HG03175 (cell line): ENCODE measurements around the gene KCND3.
"Not testable (repeated sequence)": the region's sequence is repeated elsewhere in the genome, so short reads cannot be mapped to it uniquely, and the experiment has no call there.

Experiments used
- ATAC-seq: cut with Tn5 transposase; IDR thresholded peaks from one replicate; pipeline ENCODE4 v1.9.1; 2021; ENCODE audit warnings: mild to moderate bottlenecking, moderate library complexity; ENCODE audit not compliant: unreplicated experiment

KCND3 gene

GRCh38 chr1:111818546-111818945 lies 170.9 kb downstream of the KCND3 start:
- ATAC-seq, result no peak

- no peak for ATAC-seq
These were observed 171.4 kb downstream of the KCND3 start for GRCh38 chr1:111818081-111818480.

GRCh38 chr1:111814642-111815041 lies 174.8 kb downstream of the KCND3 start:
- no peak for ATAC-seq

DNA sequence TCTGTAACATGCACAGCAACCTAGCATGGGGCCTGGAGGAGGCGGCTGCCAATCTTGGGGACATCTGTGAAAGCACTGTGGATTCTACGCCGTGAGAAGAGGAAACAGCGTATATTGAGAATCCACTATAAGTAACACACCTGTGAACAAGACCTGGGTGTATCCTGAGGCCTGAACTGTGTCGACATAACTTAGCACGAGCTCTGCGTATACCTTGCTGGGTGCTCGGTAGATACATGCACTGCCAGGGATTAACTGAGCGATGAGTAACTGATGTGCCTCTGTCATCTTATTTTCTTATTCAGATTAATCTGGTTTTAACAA lies 175.2 kb downstream of the KCND3 start:
- ATAC-seq, result no peak

- ATAC-seq, result no peak
These were observed 175.8 kb downstream of the KCND3 start for GRCh38 chr1:111813440-111814304.

DNA sequence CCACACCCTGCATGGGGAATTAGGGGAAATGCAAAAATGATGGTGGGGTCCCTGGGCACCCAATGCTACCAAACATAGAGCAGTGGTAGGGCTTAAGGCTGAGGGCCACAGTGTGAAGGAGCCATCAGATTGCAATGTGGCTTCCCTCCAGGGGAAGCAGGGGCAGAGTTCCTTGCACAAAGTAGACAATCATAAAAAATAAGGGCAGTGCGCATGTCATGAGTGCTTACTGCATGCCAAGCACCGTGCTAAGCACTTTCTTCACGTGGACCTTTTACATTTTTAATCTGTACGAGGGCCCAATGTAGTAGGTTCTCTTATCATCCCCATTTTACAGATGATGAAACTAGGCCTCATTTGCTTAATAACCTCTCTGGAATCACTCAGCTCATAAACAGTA lies 177.2 kb downstream of the KCND3 start:
- no peak for ATAC-seq

- no peak for ATAC-seq
These were observed 177.6 kb downstream of the KCND3 start for GRCh38 chr1:111811891-111812290.

DNA sequence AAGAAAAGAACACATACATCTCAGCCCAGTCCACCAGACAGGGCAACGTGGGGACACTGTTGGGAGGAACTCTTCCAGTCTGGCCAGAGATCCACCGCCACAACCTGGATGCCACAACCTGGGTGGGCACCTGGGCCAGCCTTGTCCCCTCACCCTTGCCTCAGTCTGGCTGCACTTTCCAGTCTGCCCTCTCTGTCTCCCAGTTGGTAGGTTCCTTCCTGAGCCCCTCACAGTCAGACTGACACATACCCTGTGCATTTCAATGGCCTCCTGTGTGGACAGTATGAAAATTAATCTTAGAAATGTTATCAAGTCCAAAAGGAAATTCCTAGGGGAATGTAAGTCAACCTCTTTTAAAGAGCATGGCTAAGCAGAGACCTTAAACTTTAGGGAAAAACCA lies 184.2 kb downstream of the KCND3 start:
- no peak for ATAC-seq

DNA sequence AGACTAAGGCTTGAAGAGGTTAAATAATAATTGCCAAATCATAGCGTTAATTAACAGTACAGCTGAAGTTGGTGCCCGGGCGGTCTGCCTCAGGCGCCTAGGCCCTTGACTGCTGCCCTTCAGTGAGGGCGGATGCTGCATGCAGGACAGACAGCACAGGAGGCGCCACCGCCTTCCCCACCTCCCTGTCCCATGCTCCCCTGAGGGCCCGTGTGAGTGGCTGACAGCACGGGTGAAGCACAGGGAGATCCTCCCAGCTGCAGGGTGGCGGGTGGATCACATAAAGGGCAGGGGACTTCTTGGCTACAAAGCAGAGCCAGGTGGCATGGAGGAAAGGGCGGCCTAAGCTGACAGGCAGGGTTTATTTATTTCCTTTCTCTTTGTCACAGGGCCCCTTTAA lies 184.7 kb downstream of the KCND3 start:
- ATAC-seq, result no peak

DNA sequence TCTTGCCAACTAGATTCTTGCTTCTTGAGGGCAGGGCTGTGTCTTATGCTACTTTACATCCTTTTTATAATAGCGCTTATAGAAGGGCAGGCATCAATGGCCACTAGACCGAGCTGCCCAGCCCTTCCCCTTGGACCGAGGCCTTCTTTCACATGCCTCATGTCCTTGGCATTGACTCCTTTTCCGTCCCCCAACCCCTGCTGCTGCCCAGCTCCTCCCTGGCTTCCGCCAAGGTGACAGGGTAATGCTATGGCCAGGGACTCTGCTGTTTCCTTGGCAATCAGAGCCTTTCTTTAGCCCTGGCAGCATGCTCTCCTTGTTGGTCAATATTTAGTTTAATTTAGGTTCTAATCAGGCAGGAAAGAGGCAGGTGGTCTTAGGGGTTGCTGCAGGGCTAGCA lies 185.5 kb downstream of the KCND3 start:
- no peak for ATAC-seq

DNA sequence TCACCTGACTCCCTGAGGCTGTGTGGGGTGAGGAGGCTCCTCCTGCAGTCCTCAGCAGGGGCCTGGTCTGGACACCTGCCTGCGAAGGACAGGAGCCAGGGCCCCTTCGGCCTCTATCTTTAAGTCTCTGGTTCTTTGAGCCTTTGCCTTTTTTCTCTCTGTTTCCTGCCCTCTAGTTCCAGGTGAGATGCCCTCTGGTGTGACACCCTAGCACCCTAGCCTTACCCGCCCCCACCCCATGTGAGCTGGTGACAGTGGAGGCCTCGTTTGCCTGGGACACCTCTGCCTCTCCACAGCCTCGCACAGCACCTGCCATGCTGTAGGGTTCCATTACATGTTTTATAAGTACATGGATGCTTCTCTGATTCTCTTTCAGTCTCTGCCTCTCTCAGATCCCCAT lies 186.5 kb downstream of the KCND3 start:
- ATAC-seq, result no peak

DNA sequence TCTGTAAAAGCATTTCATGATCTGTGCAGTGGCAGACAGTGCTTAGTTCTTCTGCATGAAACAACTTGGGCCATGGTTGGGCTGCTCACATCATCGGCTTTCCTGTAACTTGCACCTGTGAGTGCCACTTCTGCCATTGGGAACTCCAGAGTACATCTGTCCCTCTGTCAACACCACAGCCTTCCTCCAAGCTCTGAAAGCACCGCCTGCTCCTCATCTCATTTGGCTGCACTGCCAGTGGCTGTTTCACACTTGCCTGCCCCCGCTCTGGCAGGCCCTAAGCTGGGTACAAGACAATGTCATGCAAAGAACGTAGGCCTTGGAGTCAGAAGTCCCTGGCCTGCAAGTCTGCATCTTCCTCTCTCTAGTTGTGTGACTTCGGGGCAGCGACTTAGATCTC lies 187.4 kb downstream of the KCND3 start:
- ATAC-seq, result no peak

- ATAC-seq, result no peak
These were observed 188.2 kb downstream of the KCND3 start for GRCh38 chr1:111801071-111801850.

- ATAC-seq, result not testable (repeated sequence)
These were observed 189.7 kb downstream of the KCND3 start for GRCh38 chr1:111799722-111800121.

DNA sequence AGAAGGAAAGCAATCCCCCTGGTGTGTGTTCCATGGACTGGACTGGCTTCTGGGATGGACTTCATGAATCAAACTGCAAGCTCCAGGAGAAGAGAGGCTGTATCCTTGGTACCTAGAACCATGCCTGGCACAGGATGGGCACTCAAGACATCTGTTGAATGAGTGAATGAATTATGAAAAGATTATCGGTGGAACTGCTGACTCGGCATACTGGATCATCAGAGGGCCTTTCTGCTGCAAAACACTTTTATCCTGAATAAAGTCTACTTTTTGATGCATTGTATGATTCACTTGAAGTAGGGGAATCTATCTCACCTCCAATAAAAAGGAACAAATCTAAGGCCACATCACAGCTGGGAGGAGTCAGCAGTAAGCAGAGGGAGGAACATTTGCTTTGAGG lies 190.9 kb downstream of the KCND3 start:
- ATAC-seq, result no peak

DNA sequence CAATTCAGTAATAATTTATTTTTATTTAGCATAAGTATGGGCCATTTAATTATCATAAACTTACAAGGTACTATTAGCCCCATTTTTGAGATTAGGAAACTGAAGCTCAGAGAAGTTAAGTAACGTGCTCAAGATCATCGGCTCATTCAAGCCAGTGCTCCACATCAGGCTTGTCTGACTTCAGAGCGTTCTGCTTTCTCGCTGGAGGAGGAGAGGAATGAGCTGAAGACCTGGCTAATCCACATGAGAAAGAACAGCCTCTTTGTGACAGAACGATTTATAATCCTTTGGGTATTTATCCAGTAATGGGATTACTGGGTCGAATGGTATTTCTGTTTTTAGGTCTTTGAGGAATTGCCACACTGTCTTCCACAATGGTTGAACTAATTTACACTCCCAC lies 194.1 kb downstream of the KCND3 start:
- ATAC-seq, result no peak

DNA sequence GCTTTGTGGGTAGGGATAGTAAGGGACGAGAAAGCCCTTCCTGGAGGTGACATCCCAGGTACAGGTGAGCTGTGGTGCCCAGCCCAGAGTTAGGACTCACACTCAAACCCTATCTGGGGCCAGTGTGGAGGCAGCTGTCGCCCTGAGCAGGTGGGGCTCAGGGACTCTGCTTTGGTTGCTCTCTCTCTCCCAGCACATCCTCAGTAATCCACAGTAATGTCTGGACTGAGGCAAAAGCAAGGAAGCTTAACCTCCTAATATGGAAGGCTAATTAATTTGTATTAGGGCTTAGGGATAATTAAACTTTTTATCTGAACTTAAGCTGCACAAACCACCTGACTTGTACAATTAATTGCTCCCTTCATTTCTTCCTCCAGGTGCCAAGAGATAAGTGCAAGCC lies 195.5 kb downstream of the KCND3 start:
- ATAC-seq, result no peak

DNA sequence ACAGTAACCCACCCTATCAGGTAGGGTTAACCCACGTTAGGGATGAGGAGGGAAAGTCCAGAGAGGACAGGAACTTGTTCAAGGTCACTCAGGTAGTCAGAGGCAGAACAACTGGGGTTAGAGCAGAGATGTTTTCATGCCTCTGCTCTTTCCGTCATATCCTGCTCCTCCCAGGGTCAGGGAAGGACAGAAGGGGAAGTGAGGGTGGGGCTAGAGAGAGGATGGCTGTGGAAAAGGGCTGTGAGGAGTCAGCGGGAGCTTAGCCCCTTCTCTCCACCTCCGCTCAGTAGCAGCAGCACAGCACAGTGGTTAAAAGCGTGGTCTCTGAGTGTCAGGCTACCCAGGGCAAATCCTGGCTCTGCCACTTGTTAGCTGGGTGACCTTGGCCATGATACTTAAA lies 197.2 kb downstream of the KCND3 start:
- no peak for ATAC-seq

GRCh38 chr1:111791776-111792175 lies 197.7 kb downstream of the KCND3 start:
- ATAC-seq, result no peak

GRCh38 chr1:111789666-111790316 lies 199.7 kb downstream of the KCND3 start:
- ATAC-seq, result no peak

GRCh38 chr1:111789142-111789541 lies 200.3 kb downstream of the KCND3 start:
- ATAC-seq, result no peak

DNA sequence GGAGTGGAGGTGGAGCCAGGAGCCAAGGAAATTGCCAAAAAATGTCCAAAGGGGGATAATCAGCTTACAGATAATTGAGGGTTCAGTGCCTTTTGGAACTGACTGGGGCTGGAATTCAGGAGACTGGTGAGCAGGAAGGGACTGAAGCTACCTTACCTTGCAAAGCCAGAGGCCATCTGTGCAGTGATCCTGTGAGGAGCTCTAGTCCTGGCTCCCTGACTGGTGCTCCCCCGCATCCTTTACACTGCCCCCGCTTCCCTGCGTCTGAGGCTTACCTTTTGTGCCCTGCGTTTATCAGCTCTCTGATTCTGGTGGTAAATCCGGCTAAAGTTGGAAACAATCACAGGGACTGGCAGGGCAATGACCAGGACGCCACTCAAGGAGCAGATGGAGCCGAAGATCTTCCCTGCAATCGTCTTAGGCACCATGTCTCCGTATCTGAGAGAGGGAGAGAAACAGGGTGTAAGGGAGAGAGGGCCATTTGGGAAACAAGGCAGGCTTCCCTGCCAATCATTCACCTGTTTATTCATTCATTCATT lies 202.7 kb downstream of the KCND3 start:
- no peak for ATAC-seq
